CD4-positive, alpha-beta memory T cell (primary cell): ENCODE results near the gene HSD17B12. TPM values are rescaled to one million over a fixed set of nuclear protein-coding genes. Genes with fewer than 3 reads are reported as not detected.

ENCODE experiments used
- CTCF ChIA-PET: fragments of 350-600 bp; sonication (Branson Sonifier 250); formaldehyde crosslinking; loops from one replicate; lab custom pipeline; 2021; ENCODE audit warnings: inconsistent platforms; ENCODE audit not compliant: partially characterized antibody; lab: Charles Lee
- POLR2A ChIA-PET: fragments of 350-600 bp; sonication (Branson Sonifier 250); formaldehyde crosslinking; loops from one replicate; lab custom pipeline; 2021; ENCODE audit not compliant: partially characterized antibody; lab: Charles Lee
- DNase-seq, 5 donors: peaks; one replicate each; pipeline versions ENCODE4 v3.0.0 to v3.0.0-alpha.2; 2020 to 2022; ENCODE audit warnings: mixed read lengths in 1 of 5
- H3K27ac ChIP-seq: one replicate; pipeline ENCODE4 v1.7.0; 2013; ENCODE audit warnings: low read depth, low read length
- H3K27me3 ChIP-seq: 2 replicates; pipeline ENCODE4 v1.7.0; 2013; ENCODE audit warnings: mild to moderate bottlenecking, low read length, moderate library complexity; ENCODE audit not compliant: insufficient read depth
- H3K36me3 ChIP-seq: 2 replicates; pipeline ENCODE4 v1.7.0; 2013; ENCODE audit warnings: mild to moderate bottlenecking, low read length, moderate library complexity; ENCODE audit not compliant: insufficient read depth
- H3K4me1 ChIP-seq: 2 replicates; pipeline ENCODE4 v1.7.0; 2013; ENCODE audit warnings: mild to moderate bottlenecking, low read length, moderate library complexity; ENCODE audit not compliant: insufficient read depth
- H3K4me3 ChIP-seq, 2 donors: one replicate each; pipeline ENCODE4 v1.7.0; 2013; ENCODE audit warnings: low read length in 2 of 2, mild to moderate bottlenecking in 1 of 2
- H3K9me3 ChIP-seq, 2 donors: one replicate each; pipeline ENCODE4 v1.7.0; 2013; ENCODE audit warnings: low read length in 2 of 2, control low read depth in 1 of 2; ENCODE audit not compliant: control insufficient read depth in 1 of 2
- H3K27ac Mint-ChIP-seq, 7 donors: one replicate each; pipeline ENCODE4 v1.8.0; 2020 to 2021; ENCODE audit warnings: mixed read lengths in 7 of 7, mild to moderate bottlenecking in 6 of 7, inconsistent platforms in 3 of 7, moderate library complexity in 3 of 7
- H3K27me3 Mint-ChIP-seq, 2 donors: one replicate each; pipeline ENCODE4 v1.8.0; 2020 to 2021; ENCODE audit warnings: mixed read lengths in 2 of 2
- H3K36me3 Mint-ChIP-seq, 2 donors: one replicate each; pipeline ENCODE4 v1.8.0; 2020 to 2021; ENCODE audit warnings: mixed read lengths in 2 of 2, inconsistent platforms in 1 of 2, mild to moderate bottlenecking in 1 of 2
- H3K4me1 Mint-ChIP-seq, 4 donors: one replicate each; pipeline ENCODE4 v1.8.0; 2020 to 2021; ENCODE audit warnings: mixed read lengths in 4 of 4, mild to moderate bottlenecking in 1 of 4
- H3K4me3 Mint-ChIP-seq, 8 donors: one replicate each; pipeline ENCODE4 v1.8.0; 2020 to 2021; ENCODE audit warnings: mixed read lengths in 8 of 8, mild to moderate bottlenecking in 7 of 8, moderate library complexity in 6 of 8, inconsistent platforms in 3 of 8
- H3K9me3 Mint-ChIP-seq, 8 donors: one replicate each; pipeline ENCODE4 v1.8.0; 2020 to 2021; ENCODE audit warnings: mixed read lengths in 8 of 8, mild to moderate bottlenecking in 5 of 8, inconsistent platforms in 3 of 8, moderate library complexity in 1 of 8
- intact Hi-C: fragments of 100-400 bp; cut with micrococcal nuclease; formaldehyde crosslinking; loops from one replicate; pipeline ENCODE4 v1.15.1; 2023
- polyA plus RNA-seq, 2 donors: library from polyadenylated mRNA; unstranded; fragments of 300-500 nt; fragmentation: Illumina TruSeq; gene quantifications; one replicate each; pipeline ENCODE4 v1.2.3, GENCODE V29; 2021
- total RNA-seq, 2 experiments: library from RNA; stranded (reverse); gene quantifications; one replicate each; pipeline ENCODE4 v1.2.3, GENCODE V29; 2021

HSD17B12 gene
- total and polyA plus RNA-seq, 4 experiments from 2014 or later = 14.0 to 39.0 (median 18.9) TPM

GRCh38 chr11:43736502-43737200, 56.1 kb downstream of the HSD17B12 start:
- POLR2A ChIA-PET = no interaction called here
- no peak overlapping the region for H3K4me3 Mint-ChIP-seq
- H3K36me3 Mint-ChIP-seq = peaks cover 34 to 57% of the 10 kb centered on the region in 2 donors
- CTCF ChIA-PET = no interaction called here
- peaks cover 0 to 6% (median 2%) of the 10 kb centered on the region in 4 donors for H3K4me1 Mint-ChIP-seq
- no peak overlapping the region for H3K27ac ChIP-seq
- no peaks in the 10 kb centered on the region for H3K27me3 ChIP-seq
- peaks cover 0 to 12% (median 7%) of the 10 kb centered on the region in 8 donors for H3K9me3 Mint-ChIP-seq
- no peak overlapping the region for H3K4me3 ChIP-seq
- H3K27ac Mint-ChIP-seq = no peak overlapping the region
- H3K27me3 Mint-ChIP-seq = no peaks in the 10 kb centered on the region
- intact Hi-C loops = no loop called here
- H3K9me3 ChIP-seq = no peaks in the 10 kb centered on the region
- no peaks in the 10 kb centered on the region for H3K36me3 ChIP-seq
- H3K4me1 ChIP-seq = no peaks in the 10 kb centered on the region
- no peak for DNase-seq

GRCh38 chr11:43737201-43737590, 56.7 kb downstream of the HSD17B12 start:
- Mint-ChIP-seq H3K4me1 (peaks cover 0 to 6% (median 2%) of the 10 kb centered on the region in 4 donors), H3K27ac (no peak overlapping the region), H3K36me3 (peaks cover 34 to 53% of the 10 kb centered on the region in 2 donors), H3K9me3 (peaks cover 0 to 12% (median 7%) of the 10 kb centered on the region in 8 donors), H3K4me3 (no peak overlapping the region), H3K27me3 (no peaks in the 10 kb centered on the region)
- no peak for DNase-seq
- Histone ChIP-seq H3K27me3 (no peaks in the 10 kb centered on the region), H3K27ac (no peak overlapping the region), H3K9me3 (no peaks in the 10 kb centered on the region), H3K36me3 (no peaks in the 10 kb centered on the region), H3K4me3 (no peak overlapping the region), H3K4me1 (no peaks in the 10 kb centered on the region)
- ChIA-PET POLR2A (no interaction called here), CTCF (no interaction called here)
- intact Hi-C loops = no loop called here

GRCh38 chr11:43738600-43739409, 58.3 kb downstream of the HSD17B12 start:
- CTCF ChIA-PET = no interaction called here
- Histone ChIP-seq H3K27me3 (no peaks in the 10 kb centered on the region), H3K27ac (no peak overlapping the region), H3K36me3 (no peaks in the 10 kb centered on the region), H3K4me3 (no peak overlapping the region), H3K4me1 (no peaks in the 10 kb centered on the region), H3K9me3 (no peaks in the 10 kb centered on the region)
- Mint-ChIP-seq H3K4me3 (no peak overlapping the region), H3K9me3 (peaks cover 2 to 17% (median 14%) of the 10 kb centered on the region in 8 donors), H3K27ac (no peak overlapping the region), H3K36me3 (peaks cover 33 to 52% of the 10 kb centered on the region in 2 donors), H3K27me3 (no peaks in the 10 kb centered on the region), H3K4me1 (peaks cover 0 to 6% (median 2%) of the 10 kb centered on the region in 4 donors)
- POLR2A ChIA-PET = no interaction called here
- intact Hi-C loops = no loop called here
- no peak for DNase-seq

GRCh38 chr11:43746670-43747069, 66.1 kb downstream of the HSD17B12 start:
- Mint-ChIP-seq H3K36me3 (peaks cover 27 to 42% of the 10 kb centered on the region in 2 donors), H3K4me3 (no peak overlapping the region), H3K27me3 (no peaks in the 10 kb centered on the region), H3K9me3 (peaks cover 7 to 36% (median 18%) of the 10 kb centered on the region in 8 donors), H3K4me1 (no peaks in the 10 kb centered on the region), H3K27ac (no peak overlapping the region)
- intact Hi-C loops = no loop called here
- H3K4me1 ChIP-seq = no peaks in the 10 kb centered on the region
- CTCF ChIA-PET = no interaction called here
- no peaks in the 10 kb centered on the region for H3K9me3 ChIP-seq
- H3K27me3 ChIP-seq = no peaks in the 10 kb centered on the region
- no peak overlapping the region for H3K4me3 ChIP-seq
- H3K27ac ChIP-seq = no peak overlapping the region
- DNase-seq = no peak
- H3K36me3 ChIP-seq = no peaks in the 10 kb centered on the region
- POLR2A ChIA-PET = no interaction called here

- Histone ChIP-seq H3K27me3 (no peaks in the 10 kb centered on the region), H3K4me3 (no peak overlapping the region), H3K27ac (no peak overlapping the region), H3K4me1 (no peaks in the 10 kb centered on the region), H3K36me3 (no peaks in the 10 kb centered on the region), H3K9me3 (no peaks in the 10 kb centered on the region)
- Mint-ChIP-seq H3K27ac (no peak overlapping the region), H3K27me3 (no peaks in the 10 kb centered on the region), H3K4me1 (no peaks in the 10 kb centered on the region), H3K4me3 (no peak overlapping the region), H3K36me3 (peaks cover 27 to 42% of the 10 kb centered on the region in 2 donors), H3K9me3 (peaks cover 7 to 34% (median 18%) of the 10 kb centered on the region in 8 donors)
- ChIA-PET CTCF (no interaction called here), POLR2A (no interaction called here)
- no peak for DNase-seq
- intact Hi-C loops = no loop called here
Observed at GRCh38 chr11:43747130-43747802, 66.7 kb downstream of the HSD17B12 start.

GRCh38 chr11:43748095-43748494, 67.6 kb downstream of the HSD17B12 start:
- H3K4me3 Mint-ChIP-seq = no peak overlapping the region
- peaks cover 25 to 37% of the 10 kb centered on the region in 2 donors for H3K36me3 Mint-ChIP-seq
- no peak for DNase-seq
- CTCF ChIA-PET = no interaction called here
- H3K4me1 Mint-ChIP-seq = no peaks in the 10 kb centered on the region
- peaks cover 7 to 28% (median 16%) of the 10 kb centered on the region in 8 donors for H3K9me3 Mint-ChIP-seq
- Histone ChIP-seq H3K27ac (no peak overlapping the region), H3K4me3 (no peak overlapping the region), H3K27me3 (no peaks in the 10 kb centered on the region), H3K36me3 (no peaks in the 10 kb centered on the region), H3K9me3 (no peaks in the 10 kb centered on the region), H3K4me1 (no peaks in the 10 kb centered on the region)
- H3K27ac Mint-ChIP-seq = no peak overlapping the region
- no peaks in the 10 kb centered on the region for H3K27me3 Mint-ChIP-seq
- intact Hi-C loops = no loop called here
- POLR2A ChIA-PET = no interaction called here

- Histone ChIP-seq H3K4me3 (no peak overlapping the region), H3K27me3 (no peaks in the 10 kb centered on the region), H3K9me3 (no peaks in the 10 kb centered on the region), H3K27ac (no peak overlapping the region), H3K36me3 (no peaks in the 10 kb centered on the region), H3K4me1 (no peaks in the 10 kb centered on the region)
- ChIA-PET CTCF (no interaction called here), POLR2A (no interaction called here)
- Mint-ChIP-seq H3K9me3 (peaks cover 0 to 11% (median 6%) of the 10 kb centered on the region in 8 donors), H3K4me1 (no peaks in the 10 kb centered on the region), H3K27me3 (no peaks in the 10 kb centered on the region), H3K4me3 (no peak overlapping the region), H3K27ac (no peak overlapping the region), H3K36me3 (peaks cover 30 to 38% of the 10 kb centered on the region in 2 donors)
- DNase-seq = no peak
- intact Hi-C loops = no loop called here
Observed at GRCh38 chr11:43751726-43752125, 71.2 kb downstream of the HSD17B12 start.
